WTC11 (cell line): ENCODE results near the gene INF2. TPM values are rescaled to one million over a fixed set of nuclear protein-coding genes. Genes with fewer than 3 reads are reported as not detected.
"Not testable (repeated sequence)": the region's sequence is repeated elsewhere in the genome, so short reads cannot be mapped to it uniquely, and the experiment has no call there.

ENCODE experiments used
- ATAC-seq: fragments of 200-7000 bp; cut with Tn5 transposase; 2 replicates; pipeline ENCODE4 v1.10.0; 2021; ENCODE audit warnings: mild to moderate bottlenecking, moderate library complexity
- CTCF ChIA-PET: fragments of 300-600 bp; sonication (Branson Sonifier 250); formaldehyde crosslinking; loops from one replicate; lab custom pipeline; 2021; ENCODE audit warnings: antibody characterized with exemption; lab: Charles Lee
- POLR2A ChIA-PET: fragments of 350-600 bp; sonication (Branson Sonifier 250); formaldehyde crosslinking; loops from one replicate; lab custom pipeline; 2021; ENCODE audit warnings: antibody characterized with exemption; lab: Charles Lee
- DNase-seq: peaks from one replicate; pipeline ENCODE4 v3.0.0; 2021; ENCODE audit warnings: low spot score
- H3K27ac Mint-ChIP-seq: 2 replicates; pipeline ENCODE4 v1.8.0; 2021; ENCODE audit warnings: mixed read lengths
- H3K27me3 Mint-ChIP-seq: 2 replicates; pipeline ENCODE4 v1.8.0; 2021; ENCODE audit warnings: low read depth, mild to moderate bottlenecking, moderate library complexity, mixed read lengths
- H3K36me3 Mint-ChIP-seq: 2 replicates; pipeline ENCODE4 v1.8.0; 2021; ENCODE audit warnings: mixed read lengths
- H3K4me1 Mint-ChIP-seq: 2 replicates; pipeline ENCODE4 v1.8.0; 2022; ENCODE audit warnings: mixed read lengths
- H3K4me3 Mint-ChIP-seq: 2 replicates; pipeline ENCODE4 v1.8.0; 2021; ENCODE audit warnings: mild to moderate bottlenecking, moderate library complexity, mixed read lengths
- H3K9me3 Mint-ChIP-seq: 2 replicates; pipeline ENCODE4 v1.8.0; 2021; ENCODE audit warnings: mixed read lengths
- CTCF ChIP-seq: fragments of 200-600 bp; IDR thresholded peaks from 2 replicates; pipeline ENCODE4 v1.8.0; 2022; ENCODE audit warnings: antibody characterized with exemption
- E2F4 ChIP-seq: sonication (generic); formaldehyde crosslinking; IDR thresholded peaks from 2 replicates; pipeline ENCODE4 v1.8.1; 2022; ENCODE audit warnings: low read depth, mild to moderate bottlenecking, moderate library complexity, missing genetic modification reagents, borderline replicate concordance
- NFYB ChIP-seq: sonication (generic); formaldehyde crosslinking; conservative IDR thresholded peaks from 2 replicates; pipeline ENCODE4 v1.8.0; 2022; ENCODE audit warnings: low read depth, missing genetic modification reagents
- RELA ChIP-seq: sonication (generic); formaldehyde crosslinking; IDR thresholded peaks from 2 replicates; pipeline ENCODE4 v1.8.1; 2022; ENCODE audit warnings: missing genetic modification reagents, mild to moderate bottlenecking, borderline replicate concordance
- SMAD3 ChIP-seq: sonication (generic); formaldehyde crosslinking; IDR thresholded peaks from 2 replicates; pipeline ENCODE4 v1.8.0; 2022; ENCODE audit warnings: missing genetic modification reagents, mild to moderate bottlenecking, borderline replicate concordance
- STAT6 ChIP-seq: sonication (generic); formaldehyde crosslinking; conservative IDR thresholded peaks from 2 replicates; pipeline ENCODE4 v1.8.1; 2023; ENCODE audit warnings: mild to moderate bottlenecking, low read depth, missing genetic modification reagents, moderate library complexity
- ZBTB21 ChIP-seq: sonication (generic); formaldehyde crosslinking; IDR thresholded peaks from 2 replicates; pipeline ENCODE4 v1.8.1; 2023; ENCODE audit warnings: mild to moderate bottlenecking, missing genetic modification reagents, borderline replicate concordance
- ZMAT4 ChIP-seq: fragments of 250-450 bp; sonication (Bioruptor Pico); IDR thresholded peaks from 2 replicates; pipeline ENCODE4 v1.9.0; 2021; ENCODE audit warnings: mild to moderate bottlenecking
- ZNF423 ChIP-seq: fragments of 250-450 bp; sonication (Bioruptor Pico); IDR thresholded peaks from 2 replicates; pipeline ENCODE4 v2.1.2; 2022; ENCODE audit warnings: mild to moderate bottlenecking, moderate library complexity
- ZNF671 ChIP-seq: fragments of 250-450 bp; sonication (Bioruptor Pico); IDR thresholded peaks from 2 replicates; pipeline ENCODE4 v1.8.0; 2021; ENCODE audit warnings: mild to moderate bottlenecking
- total RNA-seq: library from RNA; stranded (reverse); gene quantifications from 3 replicates; pipeline ENCODE4 v1.2.3, GENCODE V29; 2021
- TF ChIP-seq, protein P1 (sequence below): sonication (generic); formaldehyde crosslinking; IDR thresholded peaks from 2 replicates; pipeline ENCODE4 v1.8.1; 2022; ENCODE audit warnings: missing genetic modification reagents, borderline replicate concordance
- TF ChIP-seq, protein P2 (sequence below): sonication (generic); formaldehyde crosslinking; IDR thresholded peaks from 2 replicates; pipeline ENCODE4 v1.8.1; 2022; ENCODE audit warnings: mild to moderate bottlenecking, moderate library complexity, missing genetic modification reagents
- TF ChIP-seq, protein P3 (sequence below): fragments of 250-450 bp; sonication (Bioruptor Pico); conservative IDR thresholded peaks from 2 replicates; pipeline ENCODE4 v1.9.0; 2021; ENCODE audit warnings: mild to moderate bottlenecking

INF2 gene
- total RNA-seq, 1 experiment from 2014 or later, result 82.4 TPM

DNA sequence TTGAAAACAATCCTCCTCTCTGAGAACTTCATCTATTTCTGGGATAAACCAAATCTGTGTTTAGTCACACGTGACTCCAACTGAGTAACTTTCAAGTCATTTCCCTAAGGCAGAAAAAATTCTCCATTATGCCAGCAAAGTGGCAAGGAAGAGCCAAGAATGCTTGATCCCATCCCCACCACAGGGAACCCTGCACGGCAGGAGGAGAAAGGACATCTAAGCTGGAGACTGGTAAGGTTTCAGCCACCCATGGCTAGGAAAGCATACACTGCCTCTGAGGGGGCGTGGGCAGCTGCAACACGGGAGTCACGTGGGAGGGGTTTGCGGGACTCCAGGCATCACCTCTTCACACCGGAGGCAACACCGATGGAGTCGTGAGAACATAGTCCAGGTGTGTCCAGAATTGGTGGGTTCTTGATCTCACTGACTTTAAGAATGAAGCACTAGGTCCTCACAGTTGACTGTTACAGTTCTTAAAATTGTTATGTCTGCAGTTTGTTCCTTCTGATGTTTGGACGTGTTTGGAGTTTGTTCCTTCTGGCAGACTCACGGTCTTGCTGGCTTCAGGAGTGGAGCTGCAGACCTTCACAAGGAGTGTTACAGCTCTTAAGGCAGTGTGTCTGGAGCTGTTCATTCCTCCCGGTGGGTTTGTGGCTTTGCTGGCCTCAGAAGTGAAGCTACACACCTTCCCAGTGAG lies 60.8 kb downstream of the INF2 start (continued):
- TF ChIP-seq, protein P1, sequence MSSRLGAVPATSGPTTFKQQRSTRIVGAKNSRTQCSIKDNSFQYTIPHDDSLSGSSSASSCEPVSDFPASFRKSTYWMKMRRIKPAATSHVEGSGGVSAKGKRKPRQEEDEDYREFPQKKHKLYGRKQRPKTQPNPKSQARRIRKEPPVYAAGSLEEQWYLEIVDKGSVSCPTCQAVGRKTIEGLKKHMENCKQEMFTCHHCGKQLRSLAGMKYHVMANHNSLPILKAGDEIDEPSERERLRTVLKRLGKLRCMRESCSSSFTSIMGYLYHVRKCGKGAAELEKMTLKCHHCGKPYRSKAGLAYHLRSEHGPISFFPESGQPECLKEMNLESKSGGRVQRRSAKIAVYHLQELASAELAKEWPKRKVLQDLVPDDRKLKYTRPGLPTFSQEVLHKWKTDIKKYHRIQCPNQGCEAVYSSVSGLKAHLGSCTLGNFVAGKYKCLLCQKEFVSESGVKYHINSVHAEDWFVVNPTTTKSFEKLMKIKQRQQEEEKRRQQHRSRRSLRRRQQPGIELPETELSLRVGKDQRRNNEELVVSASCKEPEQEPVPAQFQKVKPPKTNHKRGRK (CRISPR knock-in tag), result no peak
- TF ChIP-seq E2F4 (CRISPR knock-in tag) (no peak), SMAD3 (CRISPR knock-in tag) (no peak), ZBTB21 (CRISPR knock-in tag) (no peak), ZNF671 (no peak), STAT6 (no peak), CTCF (no peak), ZMAT4 (no peak), ZNF423 (no peak), RELA (CRISPR knock-in tag) (no peak)
- TF ChIP-seq, protein P2, sequence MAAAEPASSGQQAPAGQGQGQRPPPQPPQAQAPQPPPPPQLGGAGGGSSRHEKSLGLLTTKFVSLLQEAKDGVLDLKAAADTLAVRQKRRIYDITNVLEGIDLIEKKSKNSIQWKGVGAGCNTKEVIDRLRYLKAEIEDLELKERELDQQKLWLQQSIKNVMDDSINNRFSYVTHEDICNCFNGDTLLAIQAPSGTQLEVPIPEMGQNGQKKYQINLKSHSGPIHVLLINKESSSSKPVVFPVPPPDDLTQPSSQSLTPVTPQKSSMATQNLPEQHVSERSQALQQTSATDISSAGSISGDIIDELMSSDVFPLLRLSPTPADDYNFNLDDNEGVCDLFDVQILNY, result no peak
- TF ChIP-seq, protein P3, sequence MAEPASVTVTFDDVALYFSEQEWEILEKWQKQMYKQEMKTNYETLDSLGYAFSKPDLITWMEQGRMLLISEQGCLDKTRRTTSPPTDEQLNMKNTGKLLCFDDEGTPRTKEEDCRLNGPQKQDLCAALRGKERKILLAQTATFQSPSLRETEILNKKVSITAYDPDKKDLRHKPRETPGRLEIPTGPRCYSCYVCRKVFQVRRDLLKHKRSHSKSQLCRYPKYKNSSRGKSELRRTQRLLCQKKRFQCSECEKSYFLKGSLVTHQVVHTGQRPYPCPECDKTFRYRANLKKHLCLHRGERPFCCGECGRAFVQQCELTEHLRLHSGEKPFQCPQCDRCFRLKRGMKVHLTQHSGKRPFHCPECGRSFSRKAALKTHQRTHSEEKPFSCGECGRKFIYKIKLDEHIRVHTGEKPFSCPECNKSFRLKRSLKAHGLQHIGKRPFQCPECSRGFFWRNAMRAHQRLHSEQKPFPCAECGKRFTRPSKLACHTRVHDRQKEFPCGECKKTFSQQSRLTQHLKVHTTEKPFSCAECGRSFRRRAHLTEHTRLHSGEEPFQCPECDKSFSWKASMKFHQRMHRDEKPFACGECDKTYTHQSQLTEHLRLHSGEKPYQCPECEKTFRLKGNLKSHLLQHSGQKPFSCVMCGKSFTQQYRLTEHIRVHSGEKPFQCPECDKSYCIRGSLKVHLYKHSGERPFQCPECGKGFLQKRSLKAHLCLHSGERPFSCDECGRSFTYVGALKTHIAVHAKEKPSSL (CRISPR knock-in tag), result no peak
- TF ChIP-seq, all 79 proteins: peak for 0

GRCh38 chr14:104750753-104751057 lies 61.3 kb downstream of the INF2 start:
- peaks cover 19% of the 10 kb centered on the region for H3K36me3 Mint-ChIP-seq
- peaks cover 11% of the 10 kb centered on the region for H3K4me1 Mint-ChIP-seq
- ATAC-seq, H3K27ac Mint-ChIP-seq, POLR2A ChIA-PET, H3K4me3 Mint-ChIP-seq, DNase-seq: not testable (repeated sequence)
- H3K27me3 Mint-ChIP-seq, result peaks cover 14% of the 10 kb centered on the region
- CTCF ChIA-PET, result interaction anchor here (0.8 to 2.4 kb wide), 4 partner anchors 18 to 76 kb away, joined by 4 to 11 read pairs (median 6); no protein-coding TSS in a partner anchor
- 0 out of 2 replicates have a peak, but pooled peaks have one; percentile 6 for TF ChIP-seq NFYB (CRISPR knock-in tag)
- peaks cover 22% of the 10 kb centered on the region for H3K9me3 Mint-ChIP-seq
